NT2/D1 (cell line): Measurements from ENCODE around the gene NPAS3.

ENCODE experiments used
- DNase-seq: peaks from one replicate; pipeline ENCODE4 v3.0.0-alpha.2; 2011; ENCODE audit warnings: low read depth, low spot score
- H3K27me3 ChIP-seq: 2 replicates; pipeline ENCODE4 v1.6.0; 2011; ENCODE audit warnings: mild to moderate bottlenecking; ENCODE audit not compliant: insufficient read length, insufficient read depth
- H3K36me3 ChIP-seq: 2 replicates; pipeline ENCODE4 v1.6.1; 2011; ENCODE audit warnings: mild to moderate bottlenecking, low read length, mixed read lengths; ENCODE audit not compliant: insufficient read depth, insufficient read length
- H3K4me1 ChIP-seq: 2 replicates; pipeline ENCODE4 v1.5.1; 2011; ENCODE audit not compliant: insufficient read depth, insufficient read length
- H3K4me3 ChIP-seq: 2 replicates; pipeline ENCODE4 v1.5.1; 2011; ENCODE audit warnings: low read depth; ENCODE audit not compliant: insufficient read length
- H3K9ac ChIP-seq: 2 replicates; pipeline ENCODE4 v1.6.0; 2011; ENCODE audit warnings: low read depth; ENCODE audit not compliant: insufficient read length
- H3K9me3 ChIP-seq: 2 replicates; pipeline ENCODE4 v1.5.1; 2011; ENCODE audit warnings: mild to moderate bottlenecking, low read length; ENCODE audit not compliant: insufficient read depth
- SUZ12 ChIP-seq: IDR thresholded peaks from 2 replicates; pipeline ENCODE4 v1.6.1; 2011; ENCODE audit not compliant: insufficient read length, insufficient read depth; ENCODE audit errors: extremely low read depth
- YY1 ChIP-seq: IDR thresholded peaks from 2 replicates; pipeline ENCODE4 v1.6.1; 2011; ENCODE audit not compliant: insufficient read length, insufficient read depth
- ZNF274 ChIP-seq: IDR thresholded peaks from 2 replicates; pipeline ENCODE4 v1.6.1; 2011; ENCODE audit warnings: mild to moderate bottlenecking, low read depth, low read length

The NPAS3 gene

DNA sequence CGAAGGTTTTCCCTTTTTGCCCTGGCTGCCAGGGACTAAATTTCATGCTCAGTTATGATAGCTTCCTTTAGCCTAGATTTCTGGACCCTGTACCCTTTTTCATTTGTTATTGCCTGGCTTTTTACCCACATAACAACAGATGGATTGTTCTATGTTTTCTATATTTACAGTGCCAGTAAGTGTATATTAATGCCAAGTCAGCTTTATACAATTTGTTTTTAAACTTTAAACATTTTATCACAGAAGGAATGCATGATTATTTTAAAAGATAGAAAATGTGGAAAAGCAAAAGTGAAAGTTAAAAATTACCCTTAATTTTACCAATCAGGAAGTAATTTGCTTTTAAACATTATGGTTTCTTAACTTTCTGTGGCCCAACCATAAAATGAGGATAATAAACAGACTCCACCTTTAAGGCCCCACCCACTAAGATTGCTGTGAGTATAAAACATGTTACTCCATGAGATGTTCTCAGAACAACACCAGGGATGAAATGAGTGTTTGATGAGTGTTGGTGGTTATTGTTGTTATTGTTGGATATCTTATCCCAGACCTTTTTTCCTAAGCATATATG lies 515.4 kb downstream of the NPAS3 start:
- no peak for DNase-seq
- H3K9ac ChIP-seq: no peak overlapping the region
- no peaks in the 10 kb centered on the region for H3K27me3 ChIP-seq
- TF ChIP-seq ZNF274 (no peak), YY1 (no peak), SUZ12 (no peak)
- no peaks in the 10 kb centered on the region for H3K36me3 ChIP-seq
- no peaks in the 10 kb centered on the region for H3K9me3 ChIP-seq
- H3K4me3 ChIP-seq: no peak overlapping the region
- no peaks in the 10 kb centered on the region for H3K4me1 ChIP-seq

DNA sequence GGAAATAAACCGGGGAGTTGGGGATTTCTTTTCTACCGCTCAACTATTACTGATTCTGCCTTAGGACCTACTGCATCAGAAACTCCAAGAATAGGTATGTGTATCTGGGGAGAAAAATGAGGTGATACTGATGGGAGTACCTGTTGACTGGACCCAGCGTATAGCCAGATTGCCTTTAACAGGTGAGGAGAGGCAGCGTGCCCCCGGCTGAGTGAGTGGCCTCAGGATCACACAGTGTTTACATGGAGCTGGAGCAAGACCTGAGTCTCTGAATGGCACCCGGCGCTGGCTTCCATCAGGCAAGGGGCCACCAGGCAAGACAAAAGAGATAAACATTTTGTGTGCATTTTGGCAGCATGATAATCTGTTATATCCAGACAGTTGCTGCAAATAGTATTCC lies 516.0 kb downstream of the NPAS3 start:
- no peak for DNase-seq
- H3K9me3 ChIP-seq: no peaks in the 10 kb centered on the region
- H3K27me3 ChIP-seq: no peaks in the 10 kb centered on the region
- H3K4me1 ChIP-seq: no peaks in the 10 kb centered on the region
- no peak overlapping the region for H3K9ac ChIP-seq
- H3K36me3 ChIP-seq: no peaks in the 10 kb centered on the region
- TF ChIP-seq YY1 (no peak), SUZ12 (no peak), ZNF274 (no peak)
- H3K4me3 ChIP-seq: no peak overlapping the region

DNA sequence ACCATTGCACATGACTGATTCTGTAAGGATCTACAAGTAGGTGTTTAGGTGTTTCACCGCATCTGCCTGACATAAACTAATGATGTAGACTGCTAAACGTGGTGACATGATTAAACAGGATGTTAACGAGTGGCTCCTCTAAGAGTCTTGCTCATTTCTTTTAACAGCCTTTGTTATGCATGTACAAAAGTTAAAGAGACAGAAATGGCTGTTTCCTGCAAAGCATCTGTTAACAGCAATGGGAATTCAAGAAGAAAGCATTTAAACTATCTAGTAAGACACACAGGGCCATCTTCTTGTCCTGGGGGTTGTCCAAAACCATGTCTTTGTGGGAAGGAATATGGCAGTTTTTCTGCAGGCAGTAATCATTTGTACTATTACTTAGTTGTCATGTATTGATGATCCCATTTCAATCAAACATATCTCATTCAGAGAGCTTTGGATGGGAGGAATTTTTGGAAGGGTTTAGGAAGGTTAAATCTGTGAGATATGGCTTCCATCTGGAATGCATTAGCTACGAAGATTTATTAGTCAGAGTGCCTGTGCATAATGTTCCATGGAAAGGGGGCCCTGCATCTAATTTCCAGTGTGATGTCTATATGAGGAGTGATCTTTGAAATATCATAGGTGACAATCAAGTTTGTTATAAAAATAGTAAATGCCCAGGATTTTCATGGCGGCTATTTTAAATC lies 517.1 kb downstream of the NPAS3 start:
- no peak for DNase-seq
- no peak overlapping the region for H3K9ac ChIP-seq
- no peaks in the 10 kb centered on the region for H3K27me3 ChIP-seq
- TF ChIP-seq YY1 (no peak), SUZ12 (no peak), ZNF274 (no peak)
- no peaks in the 10 kb centered on the region for H3K36me3 ChIP-seq
- no peaks in the 10 kb centered on the region for H3K9me3 ChIP-seq
- H3K4me1 ChIP-seq: no peaks in the 10 kb centered on the region
- H3K4me3 ChIP-seq: no peak overlapping the region

DNA sequence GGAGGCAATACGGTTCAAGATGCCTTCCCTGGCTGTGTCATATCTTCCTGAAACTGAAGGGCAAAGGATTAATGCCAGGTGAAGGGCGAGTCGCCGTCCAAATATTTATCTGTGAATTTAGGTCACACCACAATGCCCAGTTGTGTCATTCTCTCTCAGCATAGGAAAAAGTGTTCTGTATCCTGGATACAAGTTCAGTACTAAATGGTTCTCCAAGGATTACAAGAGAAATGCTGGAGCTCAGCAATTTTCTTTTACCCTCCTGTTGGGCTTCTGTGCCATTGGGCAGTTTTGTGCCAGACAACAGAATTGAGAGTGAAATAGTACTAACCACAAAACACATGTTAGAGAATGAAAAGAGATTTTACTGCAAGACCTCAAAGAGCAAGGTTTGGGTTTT lies 518.3 kb downstream of the NPAS3 start:
- TF ChIP-seq SUZ12: no peak
- no peak for DNase-seq
- no peaks in the 10 kb centered on the region for H3K36me3 ChIP-seq
- H3K4me3 ChIP-seq: no peak overlapping the region
- H3K9me3 ChIP-seq: no peaks in the 10 kb centered on the region
- no peaks in the 10 kb centered on the region for H3K4me1 ChIP-seq
- H3K27me3 ChIP-seq: no peaks in the 10 kb centered on the region
- no peak overlapping the region for H3K9ac ChIP-seq

DNA sequence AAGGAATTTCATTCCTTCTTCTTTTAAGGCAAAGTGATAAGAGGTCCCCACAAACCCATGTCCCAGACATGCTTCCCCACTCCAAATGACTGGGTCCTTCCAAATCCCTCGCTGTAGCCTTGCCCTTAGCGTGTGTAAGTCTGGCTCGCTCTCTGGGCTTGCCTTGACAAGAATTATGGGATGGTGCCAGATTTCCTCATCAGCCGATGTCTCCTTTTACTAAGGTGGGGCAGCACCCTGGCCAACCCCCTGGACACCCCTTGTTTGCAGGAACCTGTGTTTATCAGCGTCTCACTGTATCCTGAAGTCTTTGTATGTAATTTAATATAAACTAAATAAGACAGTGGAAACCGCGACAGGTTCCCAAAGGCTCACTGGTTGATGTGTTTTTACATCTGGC lies 518.9 kb downstream of the NPAS3 start:
- H3K4me3 ChIP-seq: no peak overlapping the region
- H3K27me3 ChIP-seq: no peaks in the 10 kb centered on the region
- no peaks in the 10 kb centered on the region for H3K4me1 ChIP-seq
- no peak overlapping the region for H3K9ac ChIP-seq
- H3K9me3 ChIP-seq: no peaks in the 10 kb centered on the region
- TF ChIP-seq YY1: no peak
- no peak for TF ChIP-seq ZNF274
- no peak for TF ChIP-seq SUZ12
- H3K36me3 ChIP-seq: no peaks in the 10 kb centered on the region
- no peak for DNase-seq

DNA sequence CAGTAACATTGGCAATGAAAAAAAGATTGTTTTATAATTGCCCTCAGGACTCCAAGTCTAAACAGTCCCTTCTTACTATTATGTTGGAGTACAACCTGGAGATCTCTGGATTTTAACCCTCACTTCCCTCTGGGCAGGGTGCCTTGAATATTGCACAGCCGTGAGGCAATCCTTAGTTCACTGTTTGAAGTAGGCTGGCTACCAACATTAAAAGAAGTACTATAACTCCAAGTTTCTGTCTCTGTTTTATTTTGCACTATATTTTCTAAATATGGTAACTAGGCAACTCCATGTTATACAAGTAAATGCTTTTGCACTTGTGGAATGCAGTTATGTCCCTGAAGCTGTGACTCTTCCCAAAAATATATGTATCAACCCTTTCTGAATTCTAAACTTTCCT lies 521.5 kb downstream of the NPAS3 start:
- H3K9me3 ChIP-seq: no peaks in the 10 kb centered on the region
- H3K9ac ChIP-seq: no peak overlapping the region
- no peaks in the 10 kb centered on the region for H3K36me3 ChIP-seq
- no peaks in the 10 kb centered on the region for H3K27me3 ChIP-seq
- DNase-seq: no peak
- no peak overlapping the region for H3K4me3 ChIP-seq
- no peaks in the 10 kb centered on the region for H3K4me1 ChIP-seq
- no peak for TF ChIP-seq YY1
- TF ChIP-seq ZNF274: no peak
- no peak for TF ChIP-seq SUZ12

DNA sequence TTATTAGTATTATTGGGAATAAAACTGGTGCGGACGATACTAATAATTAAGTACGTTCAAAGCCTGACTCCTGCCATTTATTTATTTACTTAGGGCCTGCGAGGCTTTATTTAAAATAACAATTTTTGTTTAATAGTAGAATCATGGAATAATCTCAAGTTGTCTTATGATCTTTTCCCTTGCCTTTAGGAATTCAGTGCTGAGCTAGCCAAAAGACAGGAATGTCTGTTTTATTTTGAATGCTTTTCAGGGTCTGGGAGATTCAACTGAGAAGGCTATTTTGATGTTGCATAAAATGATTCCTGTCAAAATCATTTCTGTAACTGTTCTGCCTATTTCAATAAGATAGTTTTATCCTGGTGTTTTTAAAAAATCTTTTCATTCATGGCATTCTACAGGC lies 522.4 kb downstream of the NPAS3 start:
- TF ChIP-seq YY1: no peak
- no peak for TF ChIP-seq ZNF274
- no peak for TF ChIP-seq SUZ12
- Histone ChIP-seq H3K4me1 (no peaks in the 10 kb centered on the region), H3K9me3 (no peaks in the 10 kb centered on the region), H3K36me3 (no peaks in the 10 kb centered on the region), H3K27me3 (no peaks in the 10 kb centered on the region), H3K9ac (no peak overlapping the region), H3K4me3 (no peak overlapping the region)
- DNase-seq: no peak
